EH (cell line): ENCODE results near the gene ZNF232.
"Not testable (repeated sequence)": the region's sequence is repeated elsewhere in the genome, so short reads cannot be mapped to it uniquely, and the experiment has no call there.

Experiments used
- DNase-seq: peaks from one replicate; pipeline ENCODE4 v3.0.0-alpha.2; 2015; ENCODE audit warnings: low read depth

ZNF232 gene

GRCh38 chr17:5129770-5130169 is 18.1 kb upstream of the ZNF232 start:
- not testable (repeated sequence) for DNase-seq

GRCh38 chr17:5128905-5129535 is 17.3 kb upstream of the ZNF232 start:
- DNase-seq: no peak

DNA sequence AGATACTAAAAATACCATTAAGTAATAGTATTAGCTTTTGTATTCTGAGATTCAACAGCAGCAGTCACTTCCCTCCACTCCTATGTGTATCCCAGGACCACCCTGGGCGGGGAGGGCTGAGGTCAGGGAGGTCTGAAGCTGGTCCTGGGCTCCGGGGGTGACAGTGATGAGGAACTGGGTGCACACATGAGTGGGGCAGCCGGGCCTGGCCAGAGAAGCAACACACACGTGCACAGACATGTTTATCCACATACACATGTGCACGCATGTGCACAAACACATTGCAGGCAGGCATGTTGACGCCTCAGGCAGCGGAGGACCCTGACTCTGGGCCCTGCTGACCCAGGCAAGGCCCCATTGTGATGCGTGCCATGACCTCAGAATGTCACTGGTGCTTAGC is 16.7 kb upstream of the ZNF232 start:
- not testable (repeated sequence) for DNase-seq

GRCh38 chr17:5127910-5128309 is 16.2 kb upstream of the ZNF232 start:
- DNase-seq: no peak

GRCh38 chr17:5126719-5127488 is 15.2 kb upstream of the ZNF232 start:
- DNase-seq: no peak

GRCh38 chr17:5124896-5125295 is 13.2 kb upstream of the ZNF232 start:
- DNase-seq: peak; percentile 26

- DNase-seq: not testable (repeated sequence)
These were observed 12.6 kb upstream of the ZNF232 start for GRCh38 chr17:5124125-5124760.

GRCh38 chr17:5123343-5124124 is 11.9 kb upstream of the ZNF232 start:
- DNase-seq: no peak

DNA sequence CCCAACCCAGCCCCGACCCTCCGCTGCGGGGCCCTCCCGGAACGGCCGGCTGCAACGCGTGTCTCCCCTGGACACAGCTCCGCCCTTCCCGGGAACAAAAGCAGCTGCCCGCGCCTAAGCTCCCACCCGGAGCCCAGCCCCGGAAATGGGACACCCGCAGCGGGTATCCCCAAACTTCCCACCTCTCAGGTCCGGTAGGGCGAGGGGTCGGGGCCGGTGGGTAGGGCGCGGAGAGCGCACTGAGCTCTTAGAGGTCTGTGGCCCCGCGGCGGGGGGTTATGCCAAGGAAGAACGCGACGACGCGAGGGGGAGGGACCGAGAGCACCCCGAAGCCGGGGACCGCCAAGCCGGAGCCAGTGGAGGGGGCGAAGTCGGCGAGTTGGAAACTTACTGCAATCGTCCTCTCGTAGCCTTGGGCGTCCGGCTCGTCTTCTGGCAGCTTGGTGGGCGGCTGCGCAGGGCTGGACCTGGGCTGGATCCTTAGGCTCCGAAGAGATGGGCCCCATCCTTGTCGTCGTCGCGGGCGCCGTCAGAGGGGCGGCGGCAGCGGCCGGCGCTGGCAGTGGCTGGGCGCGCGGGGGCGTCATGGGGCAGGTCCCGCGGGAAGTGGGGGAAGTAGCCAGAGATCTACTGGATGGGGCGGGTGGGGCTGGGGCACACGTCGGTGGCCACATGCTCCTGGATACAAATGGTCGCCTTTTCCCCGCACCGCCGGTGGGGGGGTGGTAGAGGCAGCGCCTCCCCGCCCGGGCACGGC is 11.1 kb upstream of the ZNF232 start:
- peak; percentile 35 for DNase-seq

GRCh38 chr17:5122056-5122455 is 10.4 kb upstream of the ZNF232 start:
- DNase-seq: not testable (repeated sequence)

DNA sequence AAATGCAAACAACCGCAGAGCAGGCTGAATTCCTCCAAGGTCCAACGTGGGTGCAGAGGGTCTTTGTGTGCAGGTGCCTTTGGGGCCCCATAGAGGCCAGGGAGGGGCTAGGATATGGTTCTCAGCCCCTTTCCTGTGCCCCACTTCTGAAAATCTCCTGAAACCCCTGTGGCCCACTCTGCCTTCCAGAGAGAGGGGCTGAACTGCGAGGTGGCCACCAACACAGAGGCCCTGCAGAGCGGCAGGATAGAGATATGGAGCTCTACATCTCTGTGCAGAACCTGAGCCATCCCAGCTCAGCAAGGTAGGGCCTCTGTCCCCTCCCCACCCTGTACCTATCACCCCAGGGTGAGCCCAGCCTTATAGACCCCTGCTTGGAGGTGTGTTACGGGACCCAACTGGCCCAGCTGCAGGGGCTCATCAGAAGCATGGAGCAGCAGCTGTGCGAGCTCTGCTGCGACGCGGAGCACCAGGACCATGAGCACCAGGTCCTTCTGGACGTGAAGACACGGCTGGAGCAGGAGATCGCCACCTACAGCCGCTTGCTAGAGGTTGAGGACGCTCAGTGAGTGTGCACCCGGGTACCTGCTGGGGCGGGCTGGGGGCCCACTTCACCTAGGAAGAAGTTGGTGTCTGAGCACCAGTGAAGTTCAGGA is 9.6 kb upstream of the ZNF232 start:
- no peak for DNase-seq

- not testable (repeated sequence) for DNase-seq
These were observed 8.9 kb upstream of the ZNF232 start for GRCh38 chr17:5120436-5121185.

DNA sequence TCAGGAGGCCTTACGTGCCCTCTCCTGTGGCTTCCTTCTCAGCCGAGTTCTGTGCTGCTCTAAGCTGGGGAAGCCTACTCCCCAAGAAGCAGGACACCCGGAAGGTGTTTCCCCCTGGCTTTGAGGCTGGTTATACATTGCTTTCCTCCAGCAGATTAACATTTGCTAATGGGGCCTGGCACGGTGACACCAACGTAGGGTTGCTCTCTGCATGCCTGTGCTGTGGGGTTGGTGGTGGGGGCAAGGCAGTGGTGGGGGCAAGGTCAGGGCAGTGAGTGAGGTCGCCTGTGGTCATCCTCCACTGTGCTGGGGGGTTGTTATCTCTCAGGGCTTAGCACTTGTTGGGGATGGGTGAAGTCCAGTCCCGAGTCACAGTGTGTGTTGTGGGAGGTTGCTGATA is 8.4 kb upstream of the ZNF232 start:
- DNase-seq: no peak

- no peak for DNase-seq
These were observed 6.5 kb upstream of the ZNF232 start for GRCh38 chr17:5118219-5118618.

- no peak for DNase-seq
These were observed 4.3 kb upstream of the ZNF232 start, which contains the start of gene USP6 for GRCh38 chr17:5115673-5116651. TSS of gene USP6 (plus strand) at chr17:5116032. CDS start at chr17:5130368, 14,336 bp downstream.

GRCh38 chr17:5110816-5111215 is 862 bp downstream of the ZNF232 start:
- DNase-seq: no peak

GRCh38 chr17:5100832-5101231 is 10.8 kb downstream of the ZNF232 start:
- no peak for DNase-seq

GRCh38 chr17:5099271-5099670 is 12.4 kb downstream of the ZNF232 start:
- no peak for DNase-seq
